GM21526 (cell line): Measurements from ENCODE around the gene EXOSC7.

Source experiments
- ATAC-seq: cut with Tn5 transposase; IDR thresholded peaks from one replicate; pipeline ENCODE4 v1.9.1; 2021; ENCODE audit warnings: moderate library complexity; ENCODE audit not compliant: unreplicated experiment, low FRiP score

Gene EXOSC7

GRCh38 chr3:44992555-44993470 is 16.8 kb downstream of the EXOSC7 start:
- no peak for ATAC-seq

GRCh38 chr3:44993471-44994205 is 17.6 kb downstream of the EXOSC7 start:
- ATAC-seq, result no peak

- ATAC-seq, result no peak
These were observed 19.2 kb downstream of the EXOSC7 start for GRCh38 chr3:44995142-44995770.

GRCh38 chr3:44996556-44996969 is 20.5 kb downstream of the EXOSC7 start:
- no peak for ATAC-seq

- no peak for ATAC-seq
These were observed 23.7 kb downstream of the EXOSC7 start for GRCh38 chr3:44999782-45000181.

- no peak for ATAC-seq
These were observed 24.8 kb downstream of the EXOSC7 start for GRCh38 chr3:45000823-45001222.

- no peak for ATAC-seq
These were observed 25.7 kb downstream of the EXOSC7 start for GRCh38 chr3:45001738-45002137.

GRCh38 chr3:45002139-45002660 is 26.2 kb downstream of the EXOSC7 start:
- ATAC-seq, result no peak

GRCh38 chr3:45002720-45003119 is 26.7 kb downstream of the EXOSC7 start:
- no peak for ATAC-seq

- ATAC-seq, result no peak
These were observed 27.4 kb downstream of the EXOSC7 start for GRCh38 chr3:45003406-45003805.

- ATAC-seq, result no peak
These were observed 27.8 kb downstream of the EXOSC7 start for GRCh38 chr3:45003859-45004258.

- no peak for ATAC-seq
These were observed 31.0 kb downstream of the EXOSC7 start for GRCh38 chr3:45007091-45007490.

- ATAC-seq, result no peak
These were observed 32.1 kb downstream of the EXOSC7 start for GRCh38 chr3:45008117-45008516.

- ATAC-seq, result no peak
These were observed 33.8 kb downstream of the EXOSC7 start for GRCh38 chr3:45009868-45010267.

- ATAC-seq, result no peak
These were observed 34.8 kb downstream of the EXOSC7 start for GRCh38 chr3:45010811-45011333.

- ATAC-seq, result peak; percentile 56
These were observed 35.9 kb downstream of the EXOSC7 start for GRCh38 chr3:45011756-45012508.

- ATAC-seq, result no peak
These were observed 36.5 kb downstream of the EXOSC7 start for GRCh38 chr3:45012577-45012976.

- ATAC-seq, result no peak
These were observed 40.9 kb downstream of the EXOSC7 start for GRCh38 chr3:45016916-45017315.

- ATAC-seq, result no peak
These were observed 41.8 kb downstream of the EXOSC7 start for GRCh38 chr3:45017821-45018220.

- ATAC-seq, result no peak
These were observed 44.5 kb downstream of the EXOSC7 start for GRCh38 chr3:45020534-45020933.
